Measurements from ENCODE around the gene NKD1. TPM values are rescaled to one million over a fixed set of nuclear protein-coding genes. Genes with fewer than 3 reads are reported as not detected.

Gene NKD1
- total and polyA plus RNA-seq, 2 donors (not counting 1 experiment from before 2014, with no cell fraction given): 0.16 to 1.9 TPM

DNA sequence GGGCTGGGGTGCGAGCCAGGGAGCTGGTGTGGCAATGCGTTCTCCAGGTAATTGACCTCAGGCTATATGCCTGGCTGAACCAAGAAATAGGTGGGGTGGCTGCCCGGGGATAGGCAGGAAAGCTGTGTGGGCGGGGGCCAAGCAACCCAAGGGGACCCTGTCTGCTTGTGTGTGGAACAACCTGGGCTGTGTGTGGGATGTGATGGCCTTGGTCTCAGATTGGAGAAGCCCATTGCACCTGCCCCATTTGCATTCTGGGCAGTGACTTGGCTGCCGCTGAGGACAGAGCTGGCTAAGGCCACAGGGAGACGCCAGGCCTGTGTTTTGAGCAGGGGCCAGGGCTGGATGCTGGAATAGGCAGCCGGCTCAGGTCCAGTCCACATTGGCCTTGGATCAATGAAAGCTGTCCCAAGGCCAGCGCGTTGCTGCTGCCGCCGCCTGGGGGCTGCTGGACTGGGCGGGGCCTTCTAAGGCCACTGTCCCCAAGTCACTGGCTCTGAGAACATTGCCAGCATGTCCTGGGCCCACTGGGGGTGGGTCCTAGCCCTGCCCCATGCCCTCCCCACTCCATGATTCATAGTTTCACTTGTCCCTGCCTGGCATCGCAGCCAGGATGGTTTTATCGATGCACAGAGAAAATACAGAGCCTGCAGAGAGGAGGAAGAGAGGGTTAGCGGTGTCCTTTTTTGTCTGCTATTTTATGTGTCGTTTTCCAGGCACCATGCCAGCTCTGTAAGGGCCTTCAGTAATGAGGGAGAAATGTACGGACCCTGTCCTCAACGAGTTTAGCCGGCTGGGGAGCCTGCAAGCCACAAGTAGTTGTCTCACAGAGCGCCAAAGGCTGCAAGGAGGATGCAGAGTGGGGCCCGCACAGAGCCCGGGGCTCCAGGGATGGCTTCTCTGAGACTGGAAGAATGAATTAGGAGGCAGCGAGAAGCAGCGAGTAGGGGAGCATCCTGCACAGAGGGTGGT lies 43.9 kb downstream of the NKD1 start:
- no peaks in the 10 kb centered on the region for H3K27me3 ChIP-seq (replicated peaks in 1 of 4; ENCODE audit: control extremely low read depth in 1 of 4, control insufficient read depth in 3 of 4, insufficient read depth in 4 of 4, low read length in 3 of 4)
- no peaks in the 10 kb centered on the region for H3K36me3 ChIP-seq (replicated peaks in 1 of 2; ENCODE audit: control extremely low read depth in 1 of 2, control insufficient read depth in 1 of 2, extremely low read depth in 1 of 2, insufficient read depth in 2 of 2, low read length in 1 of 2)
- H3K79me2 ChIP-seq (ENCODE audit: control insufficient read depth, insufficient read depth, low read length): no peaks in the 10 kb centered on the region
- Mint-ChIP-seq H3K4me1 (peaks cover 14% of the 10 kb centered on the region), H3K9me3 (ENCODE audit: insufficient read depth) (peaks cover 2% of the 10 kb centered on the region), H3K4me3 (no peak overlapping the region), H3K27me3 (no peaks in the 10 kb centered on the region), H3K27ac (no peak overlapping the region)
- H3K4me3 ChIP-seq (ENCODE audit: control extremely low read depth in 1 of 5, extremely low read depth in 1 of 5, insufficient read depth in 1 of 5, low read depth in 2 of 5, low read length in 4 of 5): no peak overlapping the region
- no peak for DNase-seq
- H3K9me3 ChIP-seq (ENCODE audit: control extremely low read depth in 1 of 3, control insufficient read depth in 2 of 3, insufficient read depth in 1 of 3, low read length in 2 of 3): peaks cover 0 to 6% (median 0%) of the 10 kb centered on the region in 3 donors
- TF ChIP-seq, protein P1, sequence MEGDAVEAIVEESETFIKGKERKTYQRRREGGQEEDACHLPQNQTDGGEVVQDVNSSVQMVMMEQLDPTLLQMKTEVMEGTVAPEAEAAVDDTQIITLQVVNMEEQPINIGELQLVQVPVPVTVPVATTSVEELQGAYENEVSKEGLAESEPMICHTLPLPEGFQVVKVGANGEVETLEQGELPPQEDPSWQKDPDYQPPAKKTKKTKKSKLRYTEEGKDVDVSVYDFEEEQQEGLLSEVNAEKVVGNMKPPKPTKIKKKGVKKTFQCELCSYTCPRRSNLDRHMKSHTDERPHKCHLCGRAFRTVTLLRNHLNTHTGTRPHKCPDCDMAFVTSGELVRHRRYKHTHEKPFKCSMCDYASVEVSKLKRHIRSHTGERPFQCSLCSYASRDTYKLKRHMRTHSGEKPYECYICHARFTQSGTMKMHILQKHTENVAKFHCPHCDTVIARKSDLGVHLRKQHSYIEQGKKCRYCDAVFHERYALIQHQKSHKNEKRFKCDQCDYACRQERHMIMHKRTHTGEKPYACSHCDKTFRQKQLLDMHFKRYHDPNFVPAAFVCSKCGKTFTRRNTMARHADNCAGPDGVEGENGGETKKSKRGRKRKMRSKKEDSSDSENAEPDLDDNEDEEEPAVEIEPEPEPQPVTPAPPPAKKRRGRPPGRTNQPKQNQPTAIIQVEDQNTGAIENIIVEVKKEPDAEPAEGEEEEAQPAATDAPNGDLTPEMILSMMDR (IDR thresholded peaks at IDR 0.05): no peak
- TF ChIP-seq EZH2 (IDR thresholded peaks at IDR 0.05; ENCODE audit: borderline replicate concordance, insufficient read depth, low read depth, low read length, poor library complexity, severe bottlenecking): no peak
- no peak overlapping the region for H2AFZ ChIP-seq (ENCODE audit: insufficient read depth, low read depth, low read length, poor library complexity, severe bottlenecking)
- no peak overlapping the region for H3K4me2 ChIP-seq (replicated peaks; ENCODE audit: low read depth, low read length, poor library complexity, severe bottlenecking)
- peaks cover 12 to 21% of the 10 kb centered on the region in 2 donors for H3K4me1 ChIP-seq (ENCODE audit: control insufficient read depth in 2 of 2, insufficient read depth in 2 of 2, low read length in 2 of 2)
- CTCF ChIA-PET: no interaction called here
- POLR2A ChIA-PET: no interaction called here
- no peak overlapping the region for H3K9ac ChIP-seq (ENCODE audit: low read length)
- no peaks in the 10 kb centered on the region for H4K20me1 ChIP-seq (ENCODE audit: control insufficient read depth, insufficient read depth, low read length, poor library complexity, severe bottlenecking)
- 73% methylated on average over 22 of the region's 24 CpGs for WGBS (ENCODE audit: insufficient coverage)
- H3K27ac ChIP-seq (ENCODE audit: low read length in 2 of 2): no peak overlapping the region
- intact Hi-C loops (cut with micrococcal nuclease): no loop called here
- no peak for ATAC-seq (ENCODE audit: low read depth)

DNA sequence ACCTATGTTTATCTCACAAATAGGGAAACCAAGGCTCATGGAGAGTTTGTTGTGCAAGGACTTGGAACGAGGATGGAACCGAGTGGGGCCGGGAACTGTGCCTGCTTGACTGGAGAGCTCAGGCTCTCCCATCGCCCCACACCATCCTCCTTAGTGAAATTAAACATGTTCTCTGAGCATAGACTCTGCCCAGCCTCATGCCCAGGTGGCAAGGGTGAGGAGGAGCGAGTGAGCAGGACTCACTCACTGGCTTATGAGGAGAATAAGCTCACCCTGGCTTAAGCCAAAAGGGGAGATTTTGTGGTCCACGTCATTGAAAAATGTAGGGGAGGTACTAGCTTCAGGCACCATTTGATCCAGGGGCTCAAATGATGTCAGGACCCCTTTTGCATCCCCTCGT lies 44.8 kb downstream of the NKD1 start:
- no peak overlapping the region for H3K27ac ChIP-seq (ENCODE audit: low read length in 2 of 2)
- no peaks in the 10 kb centered on the region for H3K79me2 ChIP-seq (ENCODE audit: control insufficient read depth, insufficient read depth, low read length)
- H3K4me3 ChIP-seq (ENCODE audit: control extremely low read depth in 1 of 5, extremely low read depth in 1 of 5, insufficient read depth in 1 of 5, low read depth in 2 of 5, low read length in 4 of 5): no peak overlapping the region
- H3K27me3 ChIP-seq (replicated peaks in 1 of 4; ENCODE audit: control extremely low read depth in 1 of 4, control insufficient read depth in 3 of 4, insufficient read depth in 4 of 4, low read length in 3 of 4): no peaks in the 10 kb centered on the region
- CTCF ChIA-PET: interaction anchor here (1.2 kb wide), 1 partner anchor 213 kb away, joined by 5 read pairs; no protein-coding TSS in a partner anchor
- H3K27ac Mint-ChIP-seq: no peak overlapping the region
- no peaks in the 10 kb centered on the region for H3K9me3 Mint-ChIP-seq (ENCODE audit: insufficient read depth)
- H2AFZ ChIP-seq (ENCODE audit: insufficient read depth, low read depth, low read length, poor library complexity, severe bottlenecking): no peak overlapping the region
- H3K4me1 ChIP-seq (ENCODE audit: control insufficient read depth in 2 of 2, insufficient read depth in 2 of 2, low read length in 2 of 2): peaks cover 12 to 21% of the 10 kb centered on the region in 2 donors
- POLR2A ChIA-PET: no interaction called here
- 95% methylated on average over 5 of the region's 7 CpGs for WGBS (ENCODE audit: insufficient coverage)
- DNase-seq (no peak), ATAC-seq (ENCODE audit: low read depth) (no peak)
- H3K9me3 ChIP-seq (ENCODE audit: control extremely low read depth in 1 of 3, control insufficient read depth in 2 of 3, insufficient read depth in 1 of 3, low read length in 2 of 3): peaks cover 0 to 3% (median 0%) of the 10 kb centered on the region in 3 donors
- H3K36me3 ChIP-seq (replicated peaks in 1 of 2; ENCODE audit: control extremely low read depth in 1 of 2, control insufficient read depth in 1 of 2, extremely low read depth in 1 of 2, insufficient read depth in 2 of 2, low read length in 1 of 2): no peaks in the 10 kb centered on the region
- H3K4me1 Mint-ChIP-seq: peaks cover 14% of the 10 kb centered on the region
- intact Hi-C loops (cut with micrococcal nuclease): no loop called here
- TF ChIP-seq EZH2 (IDR thresholded peaks at IDR 0.05; ENCODE audit: borderline replicate concordance, insufficient read depth, low read depth, low read length, poor library complexity, severe bottlenecking): no peak
- TF ChIP-seq, protein P1 (IDR thresholded peaks at IDR 0.05): no peak
- H4K20me1 ChIP-seq (ENCODE audit: control insufficient read depth, insufficient read depth, low read length, poor library complexity, severe bottlenecking): no peaks in the 10 kb centered on the region
- no peak overlapping the region for H3K4me3 Mint-ChIP-seq
- H3K4me2 ChIP-seq (replicated peaks; ENCODE audit: low read depth, low read length, poor library complexity, severe bottlenecking): no peak overlapping the region
- no peaks in the 10 kb centered on the region for H3K27me3 Mint-ChIP-seq
- no peak overlapping the region for H3K9ac ChIP-seq (ENCODE audit: low read length)
